ENCODE data around the gene PARD3. TPM values are rescaled to one million over a fixed set of nuclear protein-coding genes. Genes with fewer than 3 reads are reported as not detected.

Gene PARD3
- total RNA-seq, 2 experiments from 2014 or later = 0.53 to 0.71 TPM

DNA sequence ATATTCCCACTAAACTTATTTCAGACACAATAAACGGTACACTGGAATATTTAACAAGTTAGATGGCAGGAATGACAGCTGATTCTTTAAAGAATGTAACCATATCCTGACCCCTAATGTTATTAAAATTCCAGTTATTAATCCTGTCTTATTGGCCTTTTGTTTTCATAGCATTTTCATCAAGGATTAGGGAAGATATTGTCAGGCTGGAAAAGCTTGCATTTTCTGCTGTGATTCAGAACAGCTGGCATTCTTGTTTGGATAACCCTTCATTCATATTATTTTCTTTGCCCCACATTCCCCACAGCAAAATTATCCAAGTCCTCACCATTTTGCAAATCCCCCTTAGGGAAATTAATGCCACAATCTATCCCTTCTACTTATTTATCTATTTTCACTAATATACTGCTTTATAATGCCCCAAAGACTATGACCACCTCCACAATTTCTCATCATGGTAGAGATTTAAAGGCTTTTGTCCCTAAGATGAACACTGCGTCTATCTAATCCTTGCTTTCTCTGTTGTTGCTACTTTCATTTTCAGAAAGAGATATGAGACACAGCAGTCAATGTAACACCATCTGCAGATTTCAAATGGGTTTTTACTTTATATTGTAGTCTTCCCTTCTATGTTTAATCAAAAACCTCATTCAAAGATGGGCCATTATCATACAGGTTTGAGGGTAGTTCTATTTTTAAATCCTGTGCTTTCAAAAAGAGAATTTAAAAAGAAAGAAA is 475.1 kb downstream of the PARD3 start:
- H3K9me3 ChIP-seq (ENCODE audit: control insufficient read depth in 1 of 2, insufficient read depth in 1 of 2, low read length in 2 of 2) = no peaks in the 10 kb centered on the region
- no peaks in the 10 kb centered on the region for H3K4me1 Mint-ChIP-seq (ENCODE audit: low read depth)
- ChIA-PET POLR2A (no interaction called here), CTCF (no interaction called here)
- no peaks in the 10 kb centered on the region for H3K27me3 ChIP-seq (ENCODE audit: control insufficient read depth in 1 of 2, insufficient read depth in 2 of 2, low read length in 2 of 2)
- H3K4me3 Mint-ChIP-seq = no peak overlapping the region
- no peak for DNase-seq
- no peaks in the 10 kb centered on the region for H3K27me3 Mint-ChIP-seq
- no peak overlapping the region for H3K27ac ChIP-seq (ENCODE audit: low read depth in 1 of 2, low read length in 2 of 2)
- H3K4me3 ChIP-seq (ENCODE audit: low read length) = no peak overlapping the region
- no peaks in the 10 kb centered on the region for H3K4me1 ChIP-seq (ENCODE audit: insufficient read depth, low read length)
- H3K9me3 Mint-ChIP-seq = no peaks in the 10 kb centered on the region
- H3K27ac Mint-ChIP-seq = no peak overlapping the region
- H3K36me3 Mint-ChIP-seq (ENCODE audit: low read depth) = no peaks in the 10 kb centered on the region
- ATAC-seq (ENCODE audit: poor library complexity) = no peak
- no peaks in the 10 kb centered on the region for H3K36me3 ChIP-seq (ENCODE audit: insufficient read depth, low read length)
- TF ChIP-seq, protein P1, sequence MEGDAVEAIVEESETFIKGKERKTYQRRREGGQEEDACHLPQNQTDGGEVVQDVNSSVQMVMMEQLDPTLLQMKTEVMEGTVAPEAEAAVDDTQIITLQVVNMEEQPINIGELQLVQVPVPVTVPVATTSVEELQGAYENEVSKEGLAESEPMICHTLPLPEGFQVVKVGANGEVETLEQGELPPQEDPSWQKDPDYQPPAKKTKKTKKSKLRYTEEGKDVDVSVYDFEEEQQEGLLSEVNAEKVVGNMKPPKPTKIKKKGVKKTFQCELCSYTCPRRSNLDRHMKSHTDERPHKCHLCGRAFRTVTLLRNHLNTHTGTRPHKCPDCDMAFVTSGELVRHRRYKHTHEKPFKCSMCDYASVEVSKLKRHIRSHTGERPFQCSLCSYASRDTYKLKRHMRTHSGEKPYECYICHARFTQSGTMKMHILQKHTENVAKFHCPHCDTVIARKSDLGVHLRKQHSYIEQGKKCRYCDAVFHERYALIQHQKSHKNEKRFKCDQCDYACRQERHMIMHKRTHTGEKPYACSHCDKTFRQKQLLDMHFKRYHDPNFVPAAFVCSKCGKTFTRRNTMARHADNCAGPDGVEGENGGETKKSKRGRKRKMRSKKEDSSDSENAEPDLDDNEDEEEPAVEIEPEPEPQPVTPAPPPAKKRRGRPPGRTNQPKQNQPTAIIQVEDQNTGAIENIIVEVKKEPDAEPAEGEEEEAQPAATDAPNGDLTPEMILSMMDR (IDR thresholded peaks at IDR 0.05) = no peak
- intact Hi-C loops (cut with DNase I, micrococcal nuclease) = no loop called here

DNA sequence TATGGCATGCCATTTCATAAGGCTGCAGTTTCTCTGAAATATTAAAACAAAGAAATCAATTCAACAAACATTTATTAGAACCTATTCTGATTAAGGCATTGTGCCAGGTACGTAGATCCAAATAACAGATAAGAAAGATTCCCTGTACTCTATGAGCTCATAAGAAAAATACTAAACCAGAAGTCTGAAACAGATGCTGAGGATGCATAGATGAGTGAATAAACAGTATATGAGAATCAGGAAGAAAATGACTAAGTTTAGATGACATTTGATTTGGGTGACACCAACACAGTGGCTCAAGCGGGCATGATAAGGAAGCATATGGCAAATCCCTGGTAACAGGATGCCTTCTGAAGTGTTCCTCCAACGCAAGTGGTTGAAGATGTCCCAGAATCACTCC is 477.2 kb downstream of the PARD3 start:
- Histone ChIP-seq H3K4me1 (ENCODE audit: insufficient read depth, low read length) (no peaks in the 10 kb centered on the region), H3K4me3 (ENCODE audit: low read length) (no peak overlapping the region), H3K9me3 (ENCODE audit: control insufficient read depth in 1 of 2, insufficient read depth in 1 of 2, low read length in 2 of 2) (no peaks in the 10 kb centered on the region), H3K27ac (ENCODE audit: low read depth in 1 of 2, low read length in 2 of 2) (no peak overlapping the region), H3K36me3 (ENCODE audit: insufficient read depth, low read length) (no peaks in the 10 kb centered on the region), H3K27me3 (ENCODE audit: control insufficient read depth in 1 of 2, insufficient read depth in 2 of 2, low read length in 2 of 2) (no peaks in the 10 kb centered on the region)
- H3K27me3 Mint-ChIP-seq = no peaks in the 10 kb centered on the region
- intact Hi-C loops (cut with DNase I, micrococcal nuclease) = no loop called here
- H3K9me3 Mint-ChIP-seq = no peaks in the 10 kb centered on the region
- no peak overlapping the region for H3K27ac Mint-ChIP-seq
- H3K4me3 Mint-ChIP-seq = no peak overlapping the region
- H3K36me3 Mint-ChIP-seq (ENCODE audit: low read depth) = no peaks in the 10 kb centered on the region
- ChIA-PET POLR2A (interaction anchor here (0.7 kb wide), 1 partner anchor 10 kb away, joined by 3 read pairs; no protein-coding TSS in a partner anchor), CTCF (no interaction called here)
- DNase-seq (no peak), ATAC-seq (ENCODE audit: poor library complexity) (no peak)
- no peaks in the 10 kb centered on the region for H3K4me1 Mint-ChIP-seq (ENCODE audit: low read depth)
- TF ChIP-seq, protein P1 (IDR thresholded peaks at IDR 0.05) = no peak

DNA sequence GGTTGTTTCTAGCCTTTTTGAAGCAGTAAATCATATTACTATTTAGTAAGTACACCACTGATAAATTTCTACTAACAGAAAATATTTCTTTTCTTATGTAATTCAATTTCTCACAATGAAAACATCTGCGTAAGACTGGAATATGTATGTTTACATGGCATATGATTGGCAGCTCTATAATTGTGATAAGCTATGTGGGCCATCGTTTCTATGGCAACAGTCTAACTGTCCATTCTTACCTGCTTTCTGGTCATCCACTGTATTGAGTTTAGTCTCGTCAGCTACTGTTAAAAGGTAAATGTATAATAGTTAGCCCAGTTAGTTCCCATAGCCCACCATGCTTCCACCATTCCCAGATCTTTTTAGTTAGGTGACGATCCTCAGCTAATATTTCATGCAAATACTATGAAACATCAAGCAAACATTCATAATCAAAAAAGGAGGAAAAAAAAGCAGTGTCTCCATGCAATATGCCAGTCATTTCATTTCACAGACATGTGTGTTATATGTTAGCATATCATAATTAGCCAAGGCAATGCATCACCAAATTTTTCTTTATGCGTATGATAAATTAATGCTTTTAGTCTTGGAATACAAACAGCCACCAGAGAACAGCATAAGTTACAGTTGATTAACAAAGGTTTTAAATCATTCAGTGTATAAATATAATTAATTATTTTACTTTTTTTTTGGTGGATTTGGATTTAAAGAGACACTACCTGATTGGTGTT is 479.0 kb downstream of the PARD3 start:
- no peak overlapping the region for H3K4me3 ChIP-seq (ENCODE audit: low read length)
- H3K4me1 ChIP-seq (ENCODE audit: insufficient read depth, low read length) = no peaks in the 10 kb centered on the region
- no peaks in the 10 kb centered on the region for H3K27me3 Mint-ChIP-seq
- no peaks in the 10 kb centered on the region for H3K36me3 ChIP-seq (ENCODE audit: insufficient read depth, low read length)
- no peaks in the 10 kb centered on the region for H3K9me3 ChIP-seq (ENCODE audit: control insufficient read depth in 1 of 2, insufficient read depth in 1 of 2, low read length in 2 of 2)
- H3K27ac ChIP-seq (ENCODE audit: low read depth in 1 of 2, low read length in 2 of 2) = no peak overlapping the region
- ChIA-PET POLR2A (no interaction called here), CTCF (no interaction called here)
- no peaks in the 10 kb centered on the region for H3K4me1 Mint-ChIP-seq (ENCODE audit: low read depth)
- no peak overlapping the region for H3K27ac Mint-ChIP-seq
- no peaks in the 10 kb centered on the region for H3K36me3 Mint-ChIP-seq (ENCODE audit: low read depth)
- H3K27me3 ChIP-seq (ENCODE audit: control insufficient read depth in 1 of 2, insufficient read depth in 2 of 2, low read length in 2 of 2) = no peaks in the 10 kb centered on the region
- no peaks in the 10 kb centered on the region for H3K9me3 Mint-ChIP-seq
- intact Hi-C loops (cut with DNase I, micrococcal nuclease) = no loop called here
- TF ChIP-seq, protein P1 (IDR thresholded peaks at IDR 0.05) = no peak
- no peak for DNase-seq
- no peak for ATAC-seq (ENCODE audit: poor library complexity)
- no peak overlapping the region for H3K4me3 Mint-ChIP-seq
